Stimulated activated CD4-positive, alpha-beta T cell treated with anti-CD3 and anti-CD28 coated beads, Interleukin-1b, Interleukin-23, amount 100 ng/mL, for 4 hours (primary cell): Measurements from ENCODE around the gene CST6.
"Not testable (repeated sequence)": the region's sequence is repeated elsewhere in the genome, so short reads cannot be mapped to it uniquely, and the experiment has no call there.

Source experiments
- DNase-seq, 2 donors: peaks; one replicate each; pipeline ENCODE4 v3.0.0-alpha.2; 2020; ENCODE audit warnings: low read depth in 2 of 2

The CST6 gene

DNA sequence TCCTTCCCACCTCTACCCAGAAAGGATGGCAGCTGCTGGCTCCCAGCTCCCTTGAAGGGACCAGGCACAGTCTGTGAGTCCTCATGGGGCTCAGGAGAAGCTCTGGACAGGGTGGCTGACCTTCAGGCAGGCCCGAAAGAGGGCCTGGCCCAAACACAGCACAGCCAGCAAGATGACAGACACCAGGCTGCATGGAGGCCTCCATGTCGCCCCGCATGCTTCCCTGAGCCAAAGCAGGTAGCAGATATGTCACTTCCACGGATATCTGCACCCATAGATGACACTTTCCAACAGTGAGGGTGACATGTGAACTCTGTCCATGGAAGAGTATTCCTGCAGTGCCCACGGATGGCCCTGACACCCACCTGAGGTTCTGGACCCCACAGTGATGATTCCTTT is 28.2 kb upstream of the CST6 start:
- no peak for DNase-seq

DNA sequence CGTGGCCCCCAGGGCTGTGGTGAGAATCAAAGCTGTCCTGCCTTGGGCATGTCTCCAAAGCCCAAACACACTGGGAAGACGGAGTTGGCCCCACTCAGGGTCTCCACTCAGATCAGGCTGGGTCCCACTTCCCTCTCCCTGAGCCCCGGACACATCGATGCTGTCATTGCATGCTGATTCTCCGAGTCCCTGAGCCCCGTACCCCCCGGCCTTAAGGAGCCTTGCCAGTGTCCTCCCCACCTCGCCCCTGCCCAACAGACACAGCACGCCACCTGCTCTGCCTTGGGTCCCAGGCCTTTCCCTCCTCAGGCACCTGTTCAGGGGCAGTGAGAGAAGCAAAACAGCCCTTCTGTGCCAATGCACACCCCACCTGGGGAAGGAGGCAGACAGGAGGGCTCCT is 24.5 kb upstream of the CST6 start:
- no peak for DNase-seq

DNA sequence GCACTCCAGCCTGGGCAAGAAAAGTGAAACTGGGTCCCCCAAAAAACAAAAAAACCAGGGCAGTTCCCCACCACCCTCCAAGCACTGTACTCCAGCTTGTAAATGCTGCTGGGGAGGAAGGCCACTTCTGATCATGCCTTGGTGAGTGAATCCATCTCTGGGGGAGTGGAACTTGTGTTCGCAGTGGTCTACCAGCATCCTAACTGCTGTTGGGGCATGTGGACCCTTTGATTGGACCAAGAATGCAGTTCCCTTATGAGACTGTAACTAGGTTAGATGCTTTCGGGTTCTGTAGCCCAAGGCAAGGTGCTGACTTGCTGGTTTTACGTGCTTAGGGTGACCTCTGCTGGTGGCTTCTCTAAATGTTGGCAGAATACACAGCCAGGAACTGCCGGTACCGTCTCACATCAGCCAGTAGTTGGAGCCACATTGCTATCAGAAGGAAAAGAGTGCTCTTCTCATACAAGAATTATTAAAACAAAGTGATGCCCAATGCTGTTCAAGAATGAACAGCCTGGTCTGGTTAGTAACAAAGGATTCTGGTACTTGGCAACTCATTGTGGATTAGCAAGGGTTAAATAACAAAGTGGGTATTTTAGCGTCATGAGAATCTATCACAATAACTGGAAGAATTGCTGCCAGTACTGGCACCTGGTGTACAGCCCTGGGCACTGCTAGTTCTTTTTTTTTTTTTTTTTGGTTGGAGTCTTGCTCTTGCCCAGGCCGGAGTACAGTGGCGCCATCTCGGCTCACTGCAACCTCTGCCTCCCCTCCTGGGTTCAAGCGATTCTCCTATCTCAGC is 22.8 kb upstream of the CST6 start:
- peak; percentile 69 to 91 for DNase-seq

DNA sequence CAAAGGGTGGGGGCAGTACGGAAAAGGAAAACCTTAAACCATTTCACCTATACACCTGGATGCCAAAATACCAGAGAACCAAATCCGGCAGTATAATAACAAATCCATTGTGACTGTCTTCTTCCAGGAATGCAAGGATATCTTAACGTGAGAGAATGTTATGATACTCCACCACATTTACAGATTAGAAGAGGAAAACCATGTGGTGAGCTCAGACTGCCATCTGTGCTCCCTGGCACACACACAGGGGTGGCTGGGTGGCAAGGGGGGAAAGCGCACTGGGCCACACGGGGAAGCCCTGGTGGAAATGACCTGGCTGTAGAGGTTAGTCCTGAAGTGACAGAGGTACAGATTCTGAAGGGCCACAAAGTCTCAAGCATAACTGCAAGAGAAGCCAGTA is 19.8 kb upstream of the CST6 start:
- DNase-seq = no peak

DNA sequence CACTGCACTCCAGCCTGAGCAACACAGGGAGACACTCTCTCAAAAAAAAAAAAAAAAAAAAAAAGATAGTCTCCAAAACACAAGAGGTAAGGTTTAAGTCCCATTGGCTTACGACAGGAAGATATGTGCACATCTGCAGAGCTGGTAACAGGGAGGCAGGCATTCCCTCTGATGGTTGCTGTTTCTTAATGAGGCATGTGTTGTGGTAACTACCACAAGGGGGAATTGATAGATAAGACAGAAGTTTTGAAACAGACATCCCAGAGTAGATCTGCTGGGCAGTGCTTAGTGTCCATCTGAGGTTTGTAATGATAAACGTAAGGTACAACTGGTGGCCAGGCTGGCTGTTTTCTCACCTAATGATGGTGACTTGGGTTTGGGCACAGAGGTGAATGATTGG is 14.5 kb upstream of the CST6 start:
- DNase-seq = no peak

DNA sequence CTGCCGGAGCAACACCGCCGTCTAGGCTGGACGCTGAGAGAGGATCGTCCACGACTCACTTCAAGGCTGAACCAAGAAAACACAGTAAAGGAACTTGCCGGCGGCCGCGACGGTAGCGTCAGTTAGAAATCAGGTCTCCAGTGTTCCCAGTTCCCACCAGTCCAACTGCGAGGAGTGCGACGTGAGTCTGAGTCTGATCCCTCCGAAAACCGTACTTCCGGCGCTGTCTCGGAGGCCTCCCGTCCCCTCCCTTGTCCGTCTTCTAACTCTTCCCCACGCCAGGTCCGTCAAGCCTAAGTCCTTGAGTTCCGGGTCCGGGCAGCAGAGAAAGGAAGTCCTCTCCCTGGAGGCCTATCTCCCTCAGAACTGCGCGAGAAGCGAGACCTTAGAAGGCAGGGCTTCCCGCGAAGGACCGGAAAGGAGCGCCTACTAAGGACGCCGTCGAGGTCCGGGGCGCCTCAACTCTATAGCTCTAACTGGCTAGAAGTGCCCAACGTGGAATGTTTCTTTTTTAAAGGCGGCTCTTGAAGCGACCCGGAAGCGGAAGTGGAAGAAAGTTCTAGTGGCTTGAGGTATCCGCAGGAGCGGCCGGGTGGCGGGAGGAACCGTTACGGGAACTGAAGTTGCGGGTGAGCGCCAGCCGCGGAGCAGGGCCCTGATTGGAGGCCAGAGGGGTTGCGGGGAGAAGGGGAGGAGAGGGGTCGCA is 9.7 kb upstream of the CST6 start, which contains the start of the genes BANF1 and EIF1AD:
Gene BANF1, plus strand, starts transcription at position 562 of the 706 bp plus-strand sequence. CDS start 748 bp downstream, outside the sequence.
Gene EIF1AD, minus strand, starts transcription at position 216 of the 706 bp plus-strand sequence. CDS start 1,768 bp downstream, outside the sequence.
- DNase-seq = peak; percentile 75 to 83

DNA sequence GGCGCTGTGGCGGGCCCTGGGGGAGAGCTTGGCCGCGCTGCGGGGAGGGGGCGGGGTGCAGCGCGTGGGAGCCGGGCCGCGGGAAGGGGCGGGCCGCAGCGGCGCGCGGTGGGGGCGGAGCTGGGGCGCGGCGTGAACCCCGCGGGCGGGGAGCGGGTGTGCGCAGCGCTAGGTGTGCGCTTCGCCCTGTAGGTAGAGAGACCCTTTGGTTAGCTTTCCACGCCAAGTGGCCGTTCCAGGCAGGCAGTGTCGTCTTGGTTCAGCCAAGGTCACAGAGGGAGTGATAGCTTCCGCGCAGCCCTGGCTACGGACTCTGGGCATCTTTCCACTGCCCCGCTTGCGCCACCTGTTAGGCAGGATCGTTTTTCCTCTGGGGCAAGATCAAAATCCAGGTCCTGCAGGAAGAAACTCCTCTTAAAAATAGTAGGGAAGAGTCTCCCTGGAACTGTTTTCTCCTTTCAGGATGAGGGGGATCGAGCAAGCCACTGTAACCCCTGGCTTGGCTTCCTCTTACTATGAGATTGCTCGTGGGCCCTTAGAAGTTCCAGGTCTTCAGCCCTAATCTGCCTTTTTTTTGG is 9.1 kb upstream of the CST6 start:
- peak; percentile 66 for DNase-seq

DNA sequence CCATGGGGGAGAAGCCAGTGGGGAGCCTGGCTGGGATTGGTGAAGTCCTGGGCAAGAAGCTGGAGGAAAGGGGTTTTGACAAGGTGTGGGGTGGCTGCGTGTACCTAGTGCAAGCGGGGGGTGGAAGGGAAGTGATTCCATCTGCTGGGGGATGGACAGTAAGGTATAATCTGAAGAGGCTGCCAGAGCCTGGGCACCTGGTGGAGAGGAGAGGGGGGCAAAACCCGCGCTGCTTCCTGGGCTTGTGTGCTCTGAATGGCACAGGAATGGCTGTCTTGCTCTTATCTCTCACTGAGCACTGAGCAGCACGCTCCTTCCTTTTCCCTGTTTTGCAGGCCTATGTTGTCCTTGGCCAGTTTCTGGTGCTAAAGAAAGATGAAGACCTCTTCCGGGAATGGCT is 8.5 kb upstream of the CST6 start:
- no peak for DNase-seq

DNA sequence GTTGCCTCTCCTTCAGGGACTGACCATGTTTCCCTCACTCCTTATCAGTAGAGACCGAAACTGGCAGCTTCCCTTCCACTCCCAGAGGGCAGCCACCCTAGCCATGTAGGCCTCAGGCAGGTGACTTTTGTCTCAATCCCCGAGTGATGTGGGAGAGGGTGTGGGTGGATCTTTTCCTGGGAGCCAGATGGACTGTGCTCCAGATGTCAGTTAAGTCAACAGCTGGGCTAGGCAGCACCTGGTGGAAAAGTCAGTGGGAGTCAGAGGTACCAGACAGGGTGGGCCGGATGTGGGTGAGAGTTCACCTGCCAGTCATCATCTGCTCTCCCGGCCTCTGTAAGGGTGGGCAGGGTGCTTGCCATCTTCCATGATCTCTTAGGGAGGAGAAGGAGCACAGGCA is 7.6 kb upstream of the CST6 start:
- no peak for DNase-seq

DNA sequence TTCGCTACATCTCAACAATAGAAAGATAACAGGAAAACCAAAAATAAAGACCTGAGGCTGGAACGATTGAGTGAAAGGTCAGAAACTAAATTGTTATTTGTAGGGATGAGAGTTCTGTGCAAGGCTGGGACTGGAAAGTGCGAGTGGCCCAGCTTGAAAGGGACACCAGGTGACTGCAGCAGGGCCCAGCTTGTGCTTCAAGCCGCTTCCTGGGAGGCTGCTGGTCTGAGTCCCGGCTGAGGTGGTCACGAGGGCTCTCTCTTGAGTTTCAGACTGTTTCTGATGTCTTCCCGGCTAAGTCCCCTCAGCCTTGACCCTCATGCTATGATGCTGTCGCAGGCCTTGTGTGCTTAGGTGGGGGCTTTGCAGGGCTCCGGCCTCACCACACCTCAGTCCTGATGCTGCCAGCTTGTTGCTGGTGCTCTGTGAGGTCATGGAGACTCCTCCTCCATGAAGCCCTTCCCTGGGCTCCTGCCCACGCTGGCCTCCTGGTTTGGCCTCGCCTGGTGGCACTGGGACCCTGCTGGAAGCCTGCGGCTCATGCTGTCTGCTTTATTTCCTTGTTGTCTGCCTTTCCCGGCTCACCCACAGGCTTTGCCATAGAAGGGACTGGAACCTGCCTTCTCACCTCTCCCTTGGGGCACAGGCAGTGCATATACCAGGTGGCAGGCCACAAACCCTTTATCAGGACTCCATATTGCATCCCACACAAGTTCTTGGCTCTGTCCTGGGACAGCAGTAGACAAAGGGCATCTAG is 5.5 kb upstream of the CST6 start:
- no peak for DNase-seq

DNA sequence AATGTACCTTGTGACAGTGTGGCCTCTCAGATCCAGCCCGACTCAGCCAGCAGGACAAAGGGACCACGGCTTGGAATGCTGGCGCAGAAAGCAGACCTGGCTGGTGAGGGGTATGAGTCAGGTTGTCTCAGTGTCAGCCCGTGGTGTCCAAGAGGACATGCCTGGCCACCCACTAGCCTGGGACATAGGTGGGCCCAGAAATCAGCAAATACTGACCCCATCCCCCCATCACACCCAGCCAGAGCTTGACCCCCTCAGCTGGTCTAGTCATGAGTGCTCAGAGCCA is 5.0 kb upstream of the CST6 start:
- no peak for DNase-seq

DNA sequence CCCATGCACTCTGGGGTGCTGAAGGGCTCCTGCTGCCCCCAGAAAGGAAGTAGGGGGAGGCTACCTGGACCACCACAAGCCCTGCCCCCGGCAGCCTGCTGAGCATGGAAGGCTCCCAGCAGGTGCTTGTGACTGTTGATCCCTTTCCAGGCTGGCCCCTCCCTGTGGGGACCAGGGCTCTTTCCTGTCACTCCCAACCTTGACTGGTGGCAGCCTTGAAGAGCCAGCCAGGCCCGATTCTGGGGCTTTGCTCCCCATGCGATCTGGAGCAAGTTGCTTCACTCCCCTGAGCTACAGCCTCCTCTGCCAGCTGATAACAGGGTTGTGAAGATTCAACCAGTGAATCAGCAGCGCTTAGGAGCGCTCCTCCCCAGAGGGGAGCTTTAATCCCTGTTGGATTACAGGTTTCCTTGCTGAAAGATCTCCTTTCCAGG is 4.6 kb upstream of the CST6 start:
- no peak for DNase-seq

DNA sequence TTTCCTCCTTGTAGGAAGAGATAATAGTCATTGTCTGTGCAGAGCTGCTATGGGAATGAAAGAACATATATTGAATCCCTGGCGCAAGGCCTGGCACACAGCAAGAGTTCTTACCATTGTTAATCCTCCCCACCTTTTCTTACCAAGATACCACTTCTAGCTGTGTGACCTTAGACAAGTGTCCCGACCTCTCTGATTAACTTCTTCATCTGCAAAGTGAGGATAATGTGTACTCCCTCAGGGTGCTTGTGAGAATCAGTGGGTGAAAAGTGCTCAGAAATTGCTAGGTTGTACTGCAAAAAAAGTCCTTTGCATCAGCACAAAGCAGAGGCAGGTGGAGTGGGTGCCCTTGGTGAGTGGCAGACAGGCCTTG is 3.7 kb upstream of the CST6 start:
- DNase-seq = no peak

DNA sequence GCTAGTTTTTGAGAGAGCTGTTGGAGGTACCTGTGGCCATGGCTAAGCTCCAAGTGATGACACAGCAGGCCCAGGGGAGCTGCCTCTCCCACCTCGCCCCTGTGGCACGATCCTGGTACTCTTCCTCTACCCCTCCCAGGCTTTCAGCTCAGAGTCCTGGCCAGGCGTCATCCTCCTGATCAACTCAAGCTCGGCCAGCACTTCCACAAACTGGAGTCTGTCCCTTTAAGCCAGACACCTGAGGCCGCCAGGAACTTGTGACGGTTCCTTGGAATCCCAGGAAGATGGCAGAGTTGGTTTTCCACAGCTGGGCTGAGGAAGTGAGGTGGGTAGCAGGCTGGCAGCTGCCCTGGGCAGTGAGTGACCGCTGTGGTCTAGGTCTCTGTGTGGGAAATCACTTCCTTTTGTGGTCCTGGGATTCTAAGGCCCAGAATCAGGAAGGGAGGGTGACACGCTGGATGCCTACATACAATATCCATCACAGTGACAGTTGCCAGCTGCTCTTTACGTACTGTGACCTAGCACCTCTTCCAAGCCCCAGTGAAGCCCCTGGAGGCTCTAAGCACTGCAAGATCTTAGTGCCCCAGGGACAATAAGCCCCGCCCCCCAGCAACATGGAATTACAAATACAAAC is 3.2 kb upstream of the CST6 start:
- no peak for DNase-seq

DNA sequence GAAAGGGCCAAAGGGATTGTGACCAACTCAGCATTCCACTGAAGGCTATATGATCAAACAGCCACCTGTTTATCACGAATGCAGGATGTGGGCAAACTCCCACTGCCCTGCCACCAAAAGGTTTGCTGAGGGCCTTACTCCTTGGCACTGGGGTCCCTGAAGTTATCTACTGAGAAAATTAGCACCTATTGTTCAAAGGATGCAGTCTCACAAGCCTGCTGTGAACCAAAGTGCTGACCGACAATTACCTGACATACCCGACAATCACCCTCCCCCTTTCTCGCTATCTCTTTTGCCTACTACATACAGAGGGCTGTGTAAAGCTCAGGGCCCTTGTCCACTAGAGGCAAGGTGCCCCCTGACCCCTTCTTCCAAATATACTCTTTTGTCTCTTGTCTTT is 1.8 kb upstream of the CST6 start:
- DNase-seq = not testable (repeated sequence)

DNA sequence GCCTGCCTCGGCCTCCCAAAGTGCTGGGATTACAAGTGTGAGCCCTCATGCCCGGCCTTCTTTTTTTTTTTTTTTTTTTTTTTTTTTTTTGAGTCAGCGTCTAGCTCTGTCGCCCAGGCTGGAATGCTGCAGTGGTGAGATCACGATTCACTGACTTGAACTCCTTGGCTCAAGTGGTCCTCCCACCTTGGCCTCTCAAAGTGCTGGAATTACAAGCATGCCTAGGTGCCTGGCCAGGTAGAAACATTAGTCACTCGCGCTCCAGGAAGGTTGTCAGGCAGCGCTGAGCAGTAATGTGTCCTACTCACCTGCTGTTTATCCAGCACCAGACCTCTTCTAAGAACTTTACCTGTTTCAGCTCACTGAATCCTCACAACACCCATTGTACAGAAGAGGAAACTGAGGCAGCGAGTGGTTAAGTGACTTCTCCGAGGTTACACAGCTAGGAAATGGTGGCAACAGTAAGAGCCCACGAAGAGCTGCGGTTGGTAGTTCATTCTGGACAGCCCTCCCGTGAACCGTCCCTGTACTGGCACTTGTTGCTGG is 496 bp upstream of the CST6 start:
- no peak for DNase-seq

DNA sequence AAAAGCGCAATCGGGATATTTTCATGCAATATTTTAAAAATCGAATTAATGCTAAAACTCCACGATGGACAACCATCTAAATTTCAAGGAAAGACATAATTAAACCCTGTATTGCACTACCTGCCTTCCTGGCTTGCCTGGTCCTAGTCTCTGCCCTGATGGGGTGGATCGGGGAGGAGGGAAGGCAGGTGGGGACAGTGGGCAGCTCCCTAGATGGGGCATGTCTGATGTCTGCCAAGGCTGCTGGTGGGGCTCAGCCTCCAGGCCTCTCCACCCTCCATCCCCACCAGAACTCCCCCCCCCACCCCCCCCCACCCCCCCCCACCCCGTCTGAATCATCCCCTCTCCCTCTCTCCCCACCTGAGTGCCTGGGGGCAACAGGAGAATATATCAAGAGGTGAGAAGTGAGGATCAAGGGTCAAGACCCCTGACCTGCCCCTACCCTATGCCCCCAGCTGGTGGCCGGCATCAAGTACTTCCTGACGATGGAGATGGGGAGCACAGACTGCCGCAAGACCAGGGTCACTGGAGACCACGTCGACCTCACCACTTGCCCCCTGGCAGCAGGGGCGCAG is 650 bp downstream of the CST6 start:
- no peak for DNase-seq

DNA sequence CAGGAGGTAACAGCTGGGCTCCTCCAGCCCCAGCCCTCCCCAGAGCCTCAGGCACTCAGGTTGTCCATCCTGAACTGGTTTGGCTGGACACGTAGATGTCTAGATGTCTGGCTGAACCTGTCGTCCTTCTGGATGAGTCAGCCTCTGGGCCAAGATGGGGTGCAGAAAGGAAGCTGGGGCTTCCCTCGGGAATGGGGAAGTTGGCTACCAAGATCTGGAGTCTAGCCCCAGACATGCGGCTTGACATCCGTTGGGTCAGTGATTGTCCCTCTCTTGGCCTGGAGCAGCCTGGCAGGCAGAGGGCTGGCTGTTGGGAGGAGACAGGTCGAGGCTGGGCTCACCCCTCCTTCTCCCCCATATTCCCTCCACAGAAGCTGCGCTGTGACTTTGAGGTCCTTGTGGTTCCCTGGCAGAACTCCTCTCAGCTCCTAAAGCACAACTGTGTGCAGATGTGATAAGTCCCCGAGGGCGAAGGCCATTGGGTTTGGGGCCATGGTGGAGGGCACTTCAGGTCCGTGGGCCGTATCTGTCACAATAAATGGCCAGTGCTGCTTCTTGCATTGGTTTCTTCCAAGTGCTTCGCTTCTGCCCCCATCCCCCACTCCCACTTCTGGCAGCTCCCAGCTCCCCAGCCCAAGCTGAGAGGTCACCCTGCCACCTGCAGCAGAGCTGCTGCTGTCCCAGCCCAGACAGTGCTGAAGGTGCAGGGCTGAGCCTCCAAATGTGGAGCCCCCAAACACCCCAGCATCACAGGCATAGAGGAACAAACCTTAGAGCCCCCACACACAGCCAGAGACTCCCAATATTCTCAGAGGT is 1.3 kb downstream of the CST6 start:
- no peak for DNase-seq

DNA sequence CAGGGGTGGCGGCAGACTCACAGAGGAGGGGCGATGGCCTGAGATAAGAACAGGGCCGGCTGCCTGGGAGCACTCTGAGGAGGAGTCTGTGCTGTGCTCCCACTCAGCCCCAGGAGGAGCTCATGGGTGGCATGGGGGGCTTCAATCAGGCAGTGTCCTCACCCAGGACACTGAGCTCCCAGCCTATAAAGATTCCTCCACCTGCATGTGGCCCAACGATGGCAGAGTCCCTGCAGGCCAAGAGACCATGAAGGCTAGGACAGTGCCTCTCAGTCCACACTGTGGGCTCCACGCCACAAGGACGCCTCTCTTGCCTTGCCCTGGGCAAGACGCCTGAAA is 1.9 kb downstream of the CST6 start:
- no peak for DNase-seq

DNA sequence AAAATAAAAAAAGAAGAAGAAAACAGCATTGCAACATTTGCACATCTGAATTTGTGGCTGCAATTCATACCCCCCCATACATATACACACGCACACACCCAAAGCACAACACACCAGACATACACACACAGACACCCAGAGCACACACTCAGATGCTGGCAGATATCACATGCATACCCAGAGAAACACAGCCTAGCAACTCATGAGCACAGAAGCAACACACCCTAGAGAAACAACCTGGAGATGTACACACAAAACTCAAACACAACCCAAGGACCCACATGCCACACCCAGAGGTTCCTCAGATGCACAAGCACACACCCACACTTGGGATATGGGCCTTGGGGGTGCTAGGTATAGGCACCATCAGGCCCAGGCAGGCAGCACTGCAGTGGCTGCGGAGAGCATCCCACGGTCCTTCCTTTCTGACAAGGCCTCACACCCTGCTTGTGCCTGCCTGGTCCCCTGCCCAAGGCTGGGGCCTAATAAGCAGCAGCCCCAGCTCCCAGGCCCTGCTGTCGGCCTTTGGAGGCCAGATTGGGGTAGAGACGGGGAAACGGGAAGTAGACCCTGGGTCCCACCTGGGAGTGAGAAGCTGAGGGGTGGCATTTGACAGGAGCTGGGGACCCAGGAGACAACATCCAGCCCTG is 3.1 kb downstream of the CST6 start:
- no peak for DNase-seq
